NOMO-1 treated with DMSO at 0.1 percent for 48 hours (cell line): Measurements from ENCODE around the gene SUMO2.
"Not testable (repeated sequence)": the region's sequence is repeated elsewhere in the genome, so short reads cannot be mapped to it uniquely, and the experiment has no call there.

Experiments
- DNase-seq: peaks from one replicate; lab custom pipeline; 2025; ENCODE audit not compliant: unreplicated experiment; lab: John Stamatoyannopoulos, UW

Gene SUMO2

DNA sequence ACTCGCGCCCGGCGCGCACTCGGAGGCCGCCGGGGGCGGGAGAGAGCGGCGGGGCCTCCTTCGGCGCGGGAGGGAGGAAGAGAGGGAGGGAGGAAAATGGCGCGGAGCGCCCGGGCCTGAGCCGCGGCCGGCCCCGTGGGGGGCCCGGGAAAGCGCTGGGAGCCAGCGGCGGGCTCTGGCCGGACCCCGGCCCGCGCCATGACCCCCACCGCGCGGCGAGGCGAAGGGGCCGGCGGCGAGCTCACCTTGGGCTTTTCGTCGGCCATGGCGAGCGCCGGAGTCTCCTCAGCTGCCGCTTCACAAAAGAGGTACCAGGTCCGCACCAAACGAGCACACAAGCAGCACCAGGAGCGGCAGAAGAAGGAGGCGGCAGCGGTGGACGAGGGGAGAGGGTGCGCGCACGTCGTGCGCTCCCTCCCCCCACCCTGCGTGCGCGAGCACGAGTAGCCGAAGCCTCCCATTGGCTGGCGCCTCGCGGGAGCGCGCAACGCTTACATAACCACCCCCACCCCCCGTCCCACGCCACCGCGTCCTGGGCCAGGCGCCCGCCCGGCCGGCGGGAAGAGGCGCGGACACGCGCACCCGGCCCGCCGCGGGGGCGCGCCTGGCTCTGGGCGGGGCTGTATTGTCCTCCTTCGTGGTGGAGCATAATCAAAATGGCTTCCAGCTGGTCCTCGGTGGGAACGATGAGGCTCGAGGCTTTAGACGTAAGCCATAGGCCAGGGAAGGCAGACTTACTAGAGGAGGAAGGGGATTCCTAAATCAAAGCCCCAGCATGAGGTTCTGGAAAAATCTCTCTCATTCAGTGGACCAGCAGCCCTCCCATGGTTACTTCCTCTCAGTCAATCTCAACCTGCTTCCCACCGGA, at the start of gene SUMO2:
Gene SUMO2, minus strand, starts transcription at position 391 of the 868 bp plus-strand sequence. Its CDS starts 125 bp downstream, at position 266.
- peak; percentile 73 for DNase-seq

DNA sequence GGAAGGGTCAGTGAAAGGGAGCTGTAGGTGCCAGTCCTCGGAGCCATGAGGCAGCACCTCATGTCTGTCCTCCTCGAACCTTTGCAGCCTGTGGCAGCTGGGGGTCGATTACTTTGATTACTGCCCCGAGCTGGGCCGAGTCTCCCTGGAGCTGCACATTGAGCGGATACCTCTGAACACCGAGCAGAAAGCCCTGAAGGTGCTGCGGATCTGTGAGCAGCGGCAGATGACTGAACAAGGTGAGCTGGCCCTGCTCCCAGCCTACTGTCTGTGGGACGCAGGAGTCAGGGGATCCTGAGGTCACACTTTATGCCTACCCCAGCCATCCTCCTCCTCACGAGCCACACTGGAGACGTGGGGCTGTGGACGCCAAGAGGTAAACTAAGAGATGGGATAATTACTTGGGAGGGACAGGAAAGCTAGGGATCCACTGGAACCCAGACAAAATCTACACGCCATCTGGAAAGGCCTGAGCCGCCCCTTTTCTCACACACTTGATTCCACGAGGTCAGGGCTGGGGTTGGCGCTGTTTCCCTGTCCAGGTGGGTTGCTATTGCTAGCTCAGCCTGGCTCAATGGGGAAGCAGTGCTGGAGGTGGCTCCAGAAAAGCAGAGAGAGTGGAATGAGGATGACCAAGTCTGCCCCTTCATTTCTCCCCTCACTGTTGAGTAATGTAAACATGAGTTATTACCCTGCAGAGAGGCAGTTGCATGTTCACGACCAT, 49.1 kb upstream of the SUMO2 start:
- no peak for DNase-seq

DNA sequence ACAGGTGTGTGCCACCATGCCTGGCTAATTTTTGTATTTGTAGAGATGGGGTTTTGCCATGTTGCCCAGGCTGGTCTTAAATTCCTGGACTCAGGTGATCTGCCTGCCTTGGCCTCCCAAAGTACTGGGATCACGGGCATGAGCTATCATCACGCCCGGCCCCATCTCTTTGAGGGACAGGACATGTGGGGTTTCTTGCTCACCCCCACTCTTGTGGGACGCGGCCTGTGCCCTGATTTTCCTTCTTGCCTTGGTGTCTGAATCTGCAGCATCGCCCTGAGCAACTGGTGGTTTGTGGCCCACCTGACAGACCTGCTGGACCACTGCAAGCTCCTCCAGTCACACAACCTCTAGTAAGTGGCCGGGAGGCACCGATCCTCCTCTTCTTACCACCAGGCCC, 48.3 kb upstream of the SUMO2 start:
- no peak for DNase-seq

DNA sequence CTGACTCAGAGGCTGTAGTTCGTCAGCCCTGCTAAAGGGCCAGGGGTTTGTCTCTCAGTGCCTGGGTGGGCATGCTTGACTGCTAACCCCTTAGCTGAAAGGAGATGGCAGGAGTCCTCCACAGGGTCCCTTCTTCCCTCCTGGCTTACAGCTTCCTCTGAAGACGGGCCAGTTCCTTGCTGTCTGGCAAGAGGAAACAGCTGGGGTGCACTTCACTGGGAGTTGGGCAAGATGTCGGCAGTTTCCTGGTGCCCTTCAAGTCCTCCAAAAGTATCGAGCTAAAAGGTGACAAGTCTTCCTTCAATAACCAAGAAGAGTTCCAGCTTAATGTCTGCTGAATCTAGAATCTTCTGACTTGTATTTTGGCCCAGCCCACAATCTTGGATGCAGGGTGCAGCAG, 46.1 kb upstream of the SUMO2 start:
- no peak for DNase-seq

DNA sequence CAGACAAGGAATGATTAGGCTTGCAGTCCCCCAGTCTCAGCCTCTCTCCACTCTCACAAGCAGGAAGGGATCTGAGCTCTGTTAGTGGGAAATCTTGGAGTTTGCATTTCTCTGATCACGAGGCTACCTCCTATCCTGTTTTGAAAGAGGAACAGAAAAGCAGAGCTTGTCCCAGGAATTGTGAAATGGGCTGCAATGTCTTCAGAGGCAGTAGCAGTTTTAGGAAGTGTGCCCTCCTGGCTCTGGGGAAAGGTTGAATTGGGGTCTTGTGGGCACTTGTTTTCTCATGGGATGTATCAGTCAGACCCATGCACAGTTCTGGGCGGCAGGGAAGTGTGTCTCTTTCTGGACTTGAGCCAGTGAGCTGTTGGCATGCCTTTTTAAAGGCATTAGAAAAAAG, 45.5 kb upstream of the SUMO2 start:
- peak; percentile 69 for DNase-seq

DNA sequence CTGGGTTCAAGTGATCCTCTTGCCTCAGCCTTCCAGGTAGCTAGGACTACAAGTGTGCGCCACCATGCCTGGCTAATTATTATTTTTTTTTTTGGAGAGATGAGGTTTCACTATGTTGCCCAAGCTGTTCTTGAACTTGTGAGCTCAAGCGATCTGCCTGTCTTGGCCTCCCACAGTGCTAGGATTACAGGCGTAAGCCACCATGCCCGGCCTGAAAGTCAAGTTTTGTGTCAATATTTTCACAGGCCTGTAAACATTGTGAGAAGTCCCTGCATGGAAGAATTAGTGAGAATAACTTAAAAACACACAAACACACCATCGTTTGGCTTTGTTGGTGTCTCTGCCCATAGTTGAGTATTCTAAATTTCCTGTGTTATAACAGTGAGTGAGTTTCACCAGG, 45.0 kb upstream of the SUMO2 start:
- DNase-seq, result no peak

DNA sequence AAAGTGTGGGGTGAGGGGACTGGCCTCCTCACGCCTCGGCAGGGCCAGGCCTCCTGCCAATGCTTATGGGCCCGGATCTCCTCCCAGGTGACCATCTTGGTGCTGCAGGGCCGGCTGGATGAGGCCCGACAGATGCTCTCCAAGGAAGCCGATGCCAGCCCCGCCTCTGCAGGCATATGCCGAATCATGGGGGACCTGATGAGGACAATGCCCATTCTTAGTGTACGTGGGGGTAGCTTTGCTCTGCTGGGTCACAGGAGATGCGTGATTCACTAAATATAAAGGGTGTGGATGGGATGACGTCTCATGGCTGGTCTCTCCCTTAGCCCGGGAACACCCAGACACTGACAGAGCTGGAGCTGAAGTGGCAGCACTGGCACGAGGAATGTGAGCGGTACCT, 42.3 kb upstream of the SUMO2 start:
- no peak for DNase-seq

DNA sequence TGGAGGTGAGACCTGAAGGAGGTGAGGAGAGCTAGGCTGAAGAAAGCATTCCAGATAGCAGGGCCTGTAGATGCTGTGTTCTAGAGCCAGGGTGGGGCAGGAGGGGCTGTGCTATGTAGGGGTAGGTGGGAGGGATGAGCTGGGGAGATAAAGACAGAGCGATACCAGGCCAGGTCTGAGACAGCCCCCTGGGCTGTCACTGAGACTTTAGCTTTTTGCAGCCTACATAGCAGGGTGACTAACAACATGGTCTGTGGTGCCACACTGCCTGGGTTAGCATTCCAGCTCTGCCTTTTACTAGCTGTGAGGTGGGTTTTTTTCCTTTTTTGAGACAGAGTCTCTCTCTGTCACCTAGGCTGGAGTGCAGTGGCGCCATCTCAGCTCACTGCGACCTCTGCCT, 37.1 kb upstream of the SUMO2 start:
- no peak for DNase-seq

DNA sequence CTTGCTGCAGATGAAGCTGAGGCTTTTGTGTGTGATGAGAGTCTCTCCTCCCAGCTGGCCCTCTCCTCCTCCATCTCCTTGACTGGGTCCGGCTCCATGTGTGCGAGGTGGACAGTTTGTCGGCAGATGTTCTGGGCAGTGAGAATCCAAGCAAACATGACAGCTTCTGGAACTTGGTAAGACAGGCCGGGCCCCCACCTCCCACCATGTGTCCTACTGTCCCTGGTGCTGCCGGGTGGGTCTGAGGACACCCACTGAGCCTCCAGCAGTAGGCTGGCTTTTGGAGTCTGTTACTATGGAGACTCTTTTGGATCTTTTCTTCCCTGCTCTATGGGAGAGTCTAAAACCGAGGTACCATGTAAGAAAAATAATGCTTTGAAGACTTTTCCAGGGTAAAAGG, 35.4 kb upstream of the SUMO2 start:
- no peak for DNase-seq

DNA sequence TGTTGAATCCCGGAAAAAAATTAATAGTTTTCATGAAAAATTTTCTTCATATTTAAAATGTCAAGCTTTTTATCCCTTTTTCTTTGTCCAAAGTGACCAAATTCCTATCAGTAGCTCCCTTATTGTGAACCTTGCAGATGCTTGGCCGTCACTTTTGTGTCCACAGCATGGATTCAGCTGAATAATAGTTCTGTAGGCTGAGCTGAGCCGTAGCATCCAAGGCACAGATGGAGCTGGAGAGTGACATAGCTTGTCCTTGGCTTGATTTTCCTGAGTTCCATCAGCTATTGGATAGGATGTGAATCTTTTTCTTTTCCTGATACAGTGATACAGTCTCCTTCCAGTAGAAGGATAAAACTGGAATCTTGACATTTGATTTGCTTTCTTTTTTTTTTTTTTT, 26.3 kb upstream of the SUMO2 start:
- DNase-seq, result no peak

DNA sequence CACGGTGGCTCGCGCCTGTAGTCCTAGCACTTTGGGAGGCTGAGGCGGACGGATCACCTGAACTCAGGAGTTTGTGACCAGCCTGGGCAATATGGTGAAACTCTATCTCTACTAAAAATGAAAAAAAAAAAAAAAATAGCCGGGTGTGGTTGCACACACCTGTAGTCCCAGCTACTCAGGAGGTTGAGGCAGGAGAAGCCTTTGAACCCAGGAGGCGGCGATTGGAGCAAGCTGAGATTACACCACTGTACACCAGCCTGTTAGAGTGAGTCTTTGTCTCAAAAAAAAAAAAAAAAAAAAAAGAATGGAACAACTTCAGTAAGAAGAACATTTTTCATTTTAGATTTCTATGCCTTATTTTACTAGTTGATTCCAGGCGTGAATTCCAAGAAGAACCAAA, 25.4 kb upstream of the SUMO2 start:
- no peak for DNase-seq

DNA sequence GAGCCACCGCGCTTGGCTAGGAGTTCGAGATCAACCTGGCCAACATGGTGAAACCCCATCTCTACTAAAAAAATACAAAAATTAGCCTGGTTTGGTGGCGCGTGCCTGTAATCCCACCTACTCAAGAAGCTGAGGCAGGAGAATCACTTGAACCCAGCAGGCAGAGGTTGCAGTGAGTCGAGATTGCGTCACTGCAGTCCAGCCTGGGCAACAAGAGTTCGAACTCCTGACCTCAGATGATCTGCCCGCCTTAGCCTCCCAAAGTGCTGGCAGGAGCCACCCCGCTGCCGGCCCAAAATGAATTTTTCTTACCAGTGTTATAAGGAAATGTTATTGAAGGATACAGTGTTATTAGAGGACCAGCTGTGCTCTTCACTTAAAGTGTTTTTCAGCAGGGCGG, 25.0 kb upstream of the SUMO2 start:
- no peak for DNase-seq

DNA sequence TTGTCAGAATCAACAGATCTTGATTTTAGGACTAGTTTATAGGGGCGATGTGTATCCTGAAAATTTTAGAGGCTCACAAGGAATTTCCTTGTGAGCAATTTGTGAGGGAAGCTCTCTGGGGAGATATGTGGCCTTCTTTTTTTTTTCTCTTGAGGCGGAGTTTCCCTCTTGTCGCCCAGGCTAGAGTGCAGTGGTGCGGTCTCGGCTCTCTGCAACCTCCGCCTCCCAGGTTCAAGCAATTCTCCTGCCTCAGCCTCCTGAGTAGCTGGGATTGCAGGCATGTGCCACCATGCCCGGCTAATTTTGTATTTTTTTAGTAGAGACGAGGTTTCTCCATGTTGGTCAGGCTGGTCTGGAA, 24.3 kb upstream of the SUMO2 start:
- DNase-seq, result not testable (repeated sequence)

DNA sequence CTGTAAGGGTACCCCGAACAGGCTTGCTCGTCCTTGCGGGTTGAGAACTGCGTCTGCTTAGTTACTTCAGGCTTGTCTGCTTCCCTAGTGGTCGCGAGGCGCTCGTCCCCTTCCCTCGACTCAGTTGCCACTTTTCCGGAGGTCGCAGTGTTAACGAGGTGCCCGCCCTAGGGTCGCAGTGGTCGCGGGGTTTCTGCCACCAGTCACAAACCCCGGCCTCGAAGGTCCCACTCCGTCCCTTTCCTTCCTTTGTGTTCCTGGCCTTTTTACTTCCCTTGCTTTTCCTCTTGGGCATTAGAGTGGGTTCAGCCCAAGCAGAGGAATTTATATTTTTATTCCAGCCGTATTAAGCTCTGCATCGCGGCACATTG, 23.0 kb upstream of the SUMO2 start:
- DNase-seq, result no peak

DNA sequence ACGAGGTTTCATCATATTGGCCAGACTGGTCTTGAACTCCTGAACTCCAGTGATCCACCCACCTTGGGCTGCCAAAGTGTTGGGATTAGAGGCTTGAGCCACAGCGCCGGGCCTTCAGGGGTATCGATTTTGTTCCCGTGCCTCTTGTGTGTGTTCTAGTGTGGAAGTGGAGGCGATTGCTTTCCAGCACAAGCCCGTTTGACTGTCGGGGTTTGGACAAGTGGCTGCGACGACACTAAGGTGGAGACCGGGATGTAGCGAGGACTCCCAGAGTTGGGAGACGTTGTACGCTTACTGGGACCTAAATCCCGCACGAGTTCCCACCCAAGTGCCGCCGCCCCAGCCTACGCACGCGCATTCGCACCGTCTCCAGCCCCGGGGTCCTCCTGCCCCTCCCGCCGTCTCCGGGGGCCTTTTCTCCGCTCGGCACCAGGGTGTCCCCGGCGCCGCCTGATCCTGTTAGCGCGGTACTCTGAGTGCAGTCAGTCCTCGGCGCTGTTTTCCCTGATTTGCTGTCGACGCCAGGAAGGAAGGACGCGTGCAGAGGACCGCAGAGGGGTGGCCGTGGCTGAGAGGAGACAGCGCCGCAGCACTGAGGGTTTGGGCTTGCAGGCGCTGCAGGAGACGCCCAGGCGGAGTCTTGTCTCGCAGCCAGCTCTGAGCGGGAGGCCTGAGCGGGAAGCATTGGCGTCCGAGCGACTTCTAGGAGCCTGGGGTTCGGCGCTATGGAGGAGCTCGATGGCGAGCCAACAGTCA, 22.5 kb upstream of the SUMO2 start, which contains the start of gene NUP85:
Gene NUP85, plus strand, starts transcription at position 643 of the 756 bp plus-strand sequence. Its CDS starts 83 bp downstream, at position 726.
- peak; percentile 90 for DNase-seq

DNA sequence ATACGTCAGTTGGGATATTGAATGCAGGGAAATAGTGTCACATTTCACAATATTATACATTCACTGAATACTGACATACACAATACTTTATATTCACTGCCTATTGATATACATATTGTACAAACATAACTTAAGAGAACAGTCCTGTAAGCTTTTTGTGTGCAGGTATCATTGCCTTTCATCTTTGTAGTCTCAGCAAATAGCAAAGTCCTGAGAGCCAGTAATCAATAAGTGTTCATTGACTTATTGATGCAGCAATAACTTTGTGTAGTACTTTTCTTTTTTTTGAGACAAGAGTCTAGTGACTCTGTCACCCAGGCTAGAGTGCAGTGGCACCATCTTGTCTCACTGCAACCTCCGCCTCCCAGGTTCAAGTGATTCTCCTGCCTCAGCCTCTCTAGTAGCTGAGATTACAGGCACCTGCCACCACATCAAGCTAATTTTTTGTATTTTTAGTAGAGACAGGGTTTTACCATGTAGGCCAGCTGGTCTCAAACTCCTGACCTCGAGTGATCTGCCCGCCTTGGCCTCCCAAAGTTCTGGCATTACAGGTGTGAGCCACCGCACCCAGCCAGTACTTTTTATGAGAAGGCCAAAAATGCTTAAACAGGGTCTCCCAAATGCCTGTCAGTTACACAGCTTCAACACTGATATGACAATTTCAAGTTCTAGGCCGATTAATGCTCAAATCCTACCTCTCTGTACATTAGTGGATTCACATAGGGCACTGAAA, 17.3 kb upstream of the SUMO2 start:
- no peak for DNase-seq

DNA sequence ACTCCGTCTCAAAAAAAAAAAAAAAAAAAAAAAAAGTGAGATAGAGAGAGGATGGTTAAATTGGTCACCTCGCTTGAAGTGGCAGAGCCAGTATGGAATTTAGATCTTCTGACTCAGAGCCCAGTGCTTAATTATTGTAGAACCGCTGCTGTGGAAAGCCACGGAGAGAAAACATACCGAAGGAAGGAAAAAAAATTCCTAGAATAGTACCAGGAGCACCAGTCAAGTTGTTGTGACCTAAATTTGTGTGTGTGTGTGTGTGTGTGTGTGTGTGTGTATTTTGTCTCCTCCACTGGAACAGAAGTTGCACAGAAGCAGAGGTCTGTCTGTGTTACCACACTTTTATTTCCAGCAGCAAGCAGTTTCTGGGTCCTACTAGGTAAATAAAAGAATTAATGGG, 12.1 kb upstream of the SUMO2 start:
- DNase-seq, result no peak

DNA sequence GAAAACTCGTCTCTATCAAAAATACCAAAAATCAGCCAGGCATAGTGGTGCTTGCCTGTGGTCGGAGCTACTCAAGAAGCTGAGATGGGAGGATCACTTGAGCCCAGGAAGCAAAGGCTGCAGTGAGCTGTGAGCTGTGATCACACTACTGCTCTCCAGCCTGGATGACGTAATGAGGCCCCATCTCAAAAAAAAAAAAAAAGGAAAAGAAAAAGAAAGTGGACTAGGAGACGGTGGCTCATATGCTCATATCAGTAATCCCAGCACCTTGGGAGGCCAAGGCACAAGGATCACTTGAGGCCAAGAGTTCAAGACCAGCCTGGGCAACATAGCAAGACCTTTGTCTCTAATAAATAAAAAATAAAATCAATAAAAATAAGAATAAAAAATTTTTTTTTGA, 8.8 kb upstream of the SUMO2 start:
- peak; percentile 26 for DNase-seq

DNA sequence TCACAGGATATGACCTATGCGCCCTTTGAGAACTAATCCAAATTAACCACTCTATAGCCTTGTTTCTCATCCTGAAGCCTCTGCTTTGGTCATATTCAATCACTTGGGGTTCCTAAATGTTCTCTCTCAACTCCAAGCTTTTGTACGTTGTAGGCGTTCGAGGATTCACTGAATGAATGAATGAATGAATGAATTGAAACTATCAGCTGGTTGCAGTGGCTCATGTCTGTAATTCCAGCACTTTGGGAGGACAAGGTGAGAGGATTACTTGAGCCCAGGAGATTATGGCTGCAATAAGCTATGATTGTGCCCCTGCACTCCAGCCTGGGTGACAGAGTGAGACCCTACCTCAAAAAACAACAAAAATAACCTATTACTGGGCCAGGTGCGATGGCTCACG, 5.9 kb upstream of the SUMO2 start:
- no peak for DNase-seq

DNA sequence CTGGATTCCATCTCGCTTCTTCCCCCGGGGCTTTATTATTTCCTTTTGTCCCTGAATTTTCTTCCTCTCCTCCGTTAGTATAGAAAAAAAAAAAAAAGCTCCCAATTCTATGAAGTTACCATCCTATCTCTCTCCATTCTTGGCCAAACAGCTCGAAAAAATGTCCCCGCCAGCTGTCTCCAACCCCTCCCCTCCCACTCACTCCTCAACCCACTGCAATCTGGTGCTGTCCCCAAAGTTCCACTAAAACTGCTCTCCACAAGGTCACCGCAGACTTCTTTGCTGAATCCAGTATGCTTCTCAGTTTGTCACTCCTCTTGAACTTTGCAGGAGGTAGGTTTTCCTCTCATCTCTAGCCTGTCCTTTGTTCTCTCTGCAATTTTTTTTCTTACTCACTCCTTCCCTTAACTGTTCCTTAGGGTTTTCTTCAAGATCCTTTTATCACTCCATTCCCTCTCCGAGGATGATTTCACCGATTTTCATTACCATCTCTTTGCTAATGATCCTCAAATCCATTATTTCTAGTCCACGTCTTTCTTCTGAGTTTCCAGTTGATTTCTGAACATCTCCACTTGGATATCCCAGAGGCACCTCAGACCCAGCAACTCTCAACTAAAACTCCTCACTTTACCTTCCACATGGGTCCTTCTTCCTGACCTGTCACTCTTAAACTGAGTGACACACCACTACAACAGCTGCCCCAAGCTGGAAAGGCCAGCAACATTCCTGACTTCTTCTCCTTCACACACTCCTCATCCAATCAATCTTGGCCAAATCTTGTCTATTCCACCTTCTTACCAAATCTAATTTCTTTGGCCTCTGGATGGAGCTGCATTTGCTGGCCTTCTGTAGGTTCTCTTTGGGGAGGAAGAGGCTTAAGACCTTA, 1.5 kb upstream of the SUMO2 start:
- no peak for DNase-seq
